NCI-H2029 treated with DMSO at 0.1 percent for 48 hours (cell line): ENCODE data around the gene SPSB4.

Experiments
- DNase-seq: peaks from one replicate; lab custom pipeline; 2025; lab: John Stamatoyannopoulos, UW

SPSB4 gene

DNA sequence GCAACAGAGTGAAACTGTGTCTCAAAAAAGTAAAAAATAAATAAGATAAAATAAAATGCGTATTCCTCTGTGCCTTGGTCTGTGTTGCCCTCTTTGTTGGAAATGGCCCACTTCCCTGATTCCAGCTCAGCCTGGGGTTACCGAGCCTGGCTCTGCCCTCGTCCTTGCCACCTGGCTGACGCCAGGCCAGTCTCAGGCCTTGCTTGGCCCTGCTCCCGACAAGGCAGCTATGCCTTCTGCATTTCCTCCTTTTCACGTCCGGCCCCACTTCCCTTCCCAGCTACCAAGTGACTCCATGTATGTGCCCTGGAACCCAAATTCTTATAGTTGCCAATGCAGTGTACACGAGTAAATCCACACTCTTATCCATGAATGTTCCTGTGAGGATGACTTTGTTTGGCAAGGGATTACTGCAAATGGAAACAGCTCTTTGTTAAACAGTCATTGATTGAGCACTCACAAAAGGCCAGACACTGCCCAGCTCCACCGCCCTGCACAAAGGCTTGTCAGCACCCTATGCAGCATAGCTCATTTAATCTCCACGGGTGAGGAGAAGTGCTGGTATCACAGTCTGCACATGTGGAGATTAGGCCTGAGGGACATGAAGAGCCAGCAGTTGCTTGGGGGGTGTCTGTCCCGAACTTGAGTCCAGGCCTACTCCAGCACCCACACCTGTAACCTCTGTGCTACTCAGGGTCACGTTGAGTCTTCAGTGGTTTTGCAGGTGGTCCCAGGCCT lies 25.1 kb downstream of the SPSB4 start:
- no peak for DNase-seq

DNA sequence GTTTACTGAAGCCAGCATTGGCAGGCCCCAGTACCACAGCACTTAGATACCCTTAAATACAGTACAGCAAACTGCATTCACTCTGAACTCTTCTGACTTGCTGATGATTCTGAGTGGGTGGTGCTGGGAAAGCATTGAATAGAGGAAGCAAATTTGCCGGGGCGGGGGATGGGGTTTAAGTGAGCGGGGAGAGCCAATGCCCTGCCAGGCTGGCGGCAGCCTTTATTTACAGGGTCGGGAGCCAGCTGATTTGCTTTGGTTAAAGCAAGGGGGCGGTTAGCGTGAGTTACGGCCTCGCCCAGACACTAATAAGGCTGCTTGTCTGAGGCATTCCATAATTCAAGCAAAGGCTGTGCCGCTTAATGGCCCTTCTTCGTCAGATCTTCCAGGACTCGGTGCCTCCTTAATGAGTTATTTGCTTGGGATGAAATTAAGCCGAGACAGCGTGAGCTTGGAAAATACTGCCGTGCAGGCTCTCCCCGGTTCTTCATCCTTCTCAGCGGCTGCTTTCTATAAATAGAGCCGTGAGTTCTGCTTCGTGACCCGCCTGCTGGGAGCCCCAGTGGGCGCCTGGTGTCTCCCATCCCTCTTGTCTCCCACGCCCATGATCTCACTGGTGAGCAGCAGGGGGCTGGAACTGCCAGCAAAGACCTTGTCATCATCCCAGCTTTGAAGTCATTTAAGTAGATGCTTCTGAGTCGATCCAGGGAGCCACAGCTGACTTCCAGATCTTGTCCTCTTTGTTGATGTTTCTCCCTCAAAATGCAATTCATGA lies 25.8 kb downstream of the SPSB4 start:
- no peak for DNase-seq

DNA sequence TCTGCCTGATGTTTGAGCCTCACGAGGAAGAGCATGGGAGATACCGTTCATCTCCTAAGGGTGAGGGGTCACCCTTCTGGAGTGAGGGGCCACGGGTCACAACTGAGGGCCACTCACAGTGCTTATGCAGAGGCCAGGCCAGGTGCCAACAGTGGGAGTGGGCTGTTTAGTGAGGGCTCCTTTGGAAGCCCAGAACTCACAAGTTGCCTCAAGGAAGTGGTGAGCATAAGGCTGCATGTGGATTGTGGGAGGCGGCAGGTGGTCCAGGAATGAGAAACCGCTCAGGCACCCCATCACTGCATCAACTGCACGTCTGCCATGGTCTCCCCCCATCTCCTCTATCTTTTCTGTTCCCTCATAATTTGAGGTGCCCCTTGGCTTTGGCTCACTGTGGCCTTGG lies 26.5 kb downstream of the SPSB4 start:
- DNase-seq = no peak

DNA sequence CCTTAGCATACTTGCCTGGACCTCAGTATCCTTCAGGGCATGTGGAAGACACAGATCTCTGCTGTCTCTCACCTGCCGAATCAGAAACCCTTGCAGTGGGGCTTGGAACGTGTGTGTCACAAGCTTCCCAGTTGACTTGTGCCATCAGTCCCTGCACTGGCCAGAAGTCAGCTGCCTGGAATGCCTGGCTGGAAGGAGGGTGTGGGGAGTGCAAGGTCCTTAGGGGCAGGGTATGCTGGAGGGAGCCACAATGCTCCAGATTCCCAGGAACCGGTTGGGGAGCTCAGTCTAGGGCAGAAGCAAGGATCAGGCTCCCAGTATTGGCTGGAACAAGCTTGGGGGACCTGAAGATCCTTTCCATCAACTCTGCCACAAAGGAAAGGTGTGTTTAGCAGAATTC lies 27.1 kb downstream of the SPSB4 start:
- DNase-seq = no peak

DNA sequence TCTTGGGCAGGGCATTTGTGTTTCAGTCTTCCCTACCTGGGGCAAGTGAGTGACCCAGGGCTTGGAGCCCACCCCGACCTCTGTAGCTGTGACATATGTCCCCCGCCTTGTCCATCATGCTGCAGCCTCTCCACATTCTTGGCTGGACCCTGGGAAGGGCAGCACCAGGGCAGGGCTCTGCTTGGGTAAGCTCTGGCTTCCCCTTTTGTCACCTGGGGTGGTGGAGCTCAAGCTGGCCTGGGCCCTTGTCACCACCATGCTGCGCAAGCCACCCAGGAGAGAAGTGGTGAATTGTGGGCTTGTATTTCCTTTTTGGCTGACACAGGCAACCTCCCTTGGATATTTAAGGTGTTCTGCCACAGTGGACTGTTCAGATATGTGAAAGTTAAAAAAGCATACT lies 29.3 kb downstream of the SPSB4 start:
- DNase-seq = no peak

DNA sequence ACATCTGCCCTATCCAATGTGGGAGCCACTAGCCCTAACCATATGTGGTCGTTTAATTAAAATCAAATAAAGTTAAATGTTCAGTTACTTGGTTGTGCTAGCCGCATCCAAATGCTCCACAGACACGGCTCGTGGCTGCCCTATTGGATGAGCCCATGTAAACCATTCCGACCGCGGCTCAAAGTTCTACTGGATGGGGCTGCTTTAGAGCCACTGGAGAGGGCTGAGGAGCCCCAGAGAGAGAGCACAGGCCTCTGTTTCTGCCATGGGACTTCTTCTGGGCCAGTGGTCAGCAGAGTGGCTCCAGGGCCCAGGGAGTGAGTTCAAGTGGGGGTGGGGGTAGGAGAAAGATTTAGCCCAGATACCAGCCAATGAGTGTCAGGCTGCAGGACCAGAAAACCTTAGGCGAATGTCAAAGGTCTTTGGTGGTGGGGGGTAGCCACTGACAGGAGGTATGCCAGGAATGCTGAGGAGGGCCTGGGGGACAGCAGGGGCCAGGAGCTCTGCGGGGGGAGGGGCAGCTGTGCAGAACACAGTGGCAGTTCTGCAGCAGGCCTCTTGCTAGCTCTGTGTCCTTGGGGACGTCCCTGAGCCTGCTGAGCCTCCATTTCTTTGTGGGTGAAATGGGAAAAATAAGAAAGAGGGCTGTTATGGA lies 30.1 kb downstream of the SPSB4 start:
- no peak for DNase-seq

DNA sequence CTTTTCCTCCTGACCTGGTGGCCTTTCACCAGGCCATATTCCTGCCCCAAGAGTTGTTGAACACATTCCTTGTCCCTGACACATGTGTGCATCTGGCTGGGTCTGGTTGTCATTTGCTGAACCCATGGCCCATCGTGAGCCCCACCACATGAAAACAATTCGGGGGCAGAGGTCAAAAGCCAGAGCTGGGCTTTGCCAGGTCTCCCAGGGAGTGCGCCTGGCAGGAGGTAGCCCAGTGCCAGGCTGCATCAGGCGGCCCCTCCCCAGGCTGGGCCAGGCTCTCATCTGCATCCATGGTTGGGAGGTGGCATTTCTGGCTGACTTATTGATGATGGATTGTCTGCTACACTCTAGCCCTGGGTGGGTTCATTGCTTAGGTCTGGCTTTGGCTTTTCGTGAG lies 30.9 kb downstream of the SPSB4 start:
- no peak for DNase-seq

DNA sequence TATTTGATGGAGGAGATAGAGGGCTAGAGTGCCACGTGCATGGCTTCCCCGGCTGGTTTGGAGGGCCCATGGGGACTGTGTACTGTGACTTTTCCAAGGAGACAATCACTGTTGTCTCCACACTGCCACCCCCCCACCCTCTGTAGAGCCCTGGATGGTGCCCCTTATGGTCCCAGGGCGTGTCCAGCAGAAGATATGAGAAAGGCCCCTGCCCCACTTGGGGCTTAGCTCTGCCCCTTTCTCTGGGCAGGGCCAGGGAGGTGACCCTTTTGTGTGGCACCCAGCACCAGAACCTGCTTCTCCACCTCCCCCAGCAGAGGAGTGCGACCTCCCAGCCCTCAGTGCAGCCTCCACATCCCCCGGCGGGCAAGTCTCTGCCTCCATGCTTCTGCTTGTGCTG lies 32.1 kb downstream of the SPSB4 start:
- DNase-seq = no peak

DNA sequence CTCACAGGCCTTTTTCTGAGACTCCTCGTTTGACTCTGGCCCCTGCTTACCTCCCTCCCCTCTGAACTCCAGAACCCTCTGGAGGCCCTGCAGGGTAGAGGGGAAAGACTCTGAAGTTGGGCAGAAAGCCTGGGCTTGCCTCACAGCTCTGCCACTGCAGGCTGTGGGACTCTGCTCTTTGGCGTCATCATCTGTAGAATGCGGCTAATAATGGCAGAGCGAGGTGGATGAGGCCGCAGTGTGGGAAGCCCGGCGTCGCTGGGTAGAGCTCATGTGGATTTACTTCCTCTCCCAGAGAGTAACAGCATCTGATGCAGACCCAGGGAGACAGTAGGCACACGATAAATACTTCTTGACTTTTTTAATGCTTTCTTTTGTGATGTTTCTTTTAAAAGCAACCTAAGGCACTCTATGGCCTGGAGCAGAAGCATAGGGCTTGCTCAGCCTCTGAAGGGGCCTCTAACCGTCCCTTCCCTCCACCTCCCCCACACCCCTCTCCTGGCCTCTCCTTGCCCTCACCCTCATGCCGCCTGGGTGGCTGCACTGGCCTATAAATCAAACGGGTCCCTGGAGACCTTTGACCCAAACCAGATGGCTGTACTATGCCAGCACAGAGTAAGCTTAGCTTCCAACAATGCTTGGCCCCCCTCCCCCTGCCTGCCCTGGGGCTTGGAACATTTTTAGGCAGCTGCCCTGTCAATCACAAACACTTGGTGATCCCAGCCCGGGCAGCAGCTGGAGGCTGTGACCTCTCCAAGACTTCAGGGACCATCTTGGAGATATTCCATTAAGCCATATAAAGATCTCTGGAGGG lies 32.9 kb downstream of the SPSB4 start:
- no peak for DNase-seq

DNA sequence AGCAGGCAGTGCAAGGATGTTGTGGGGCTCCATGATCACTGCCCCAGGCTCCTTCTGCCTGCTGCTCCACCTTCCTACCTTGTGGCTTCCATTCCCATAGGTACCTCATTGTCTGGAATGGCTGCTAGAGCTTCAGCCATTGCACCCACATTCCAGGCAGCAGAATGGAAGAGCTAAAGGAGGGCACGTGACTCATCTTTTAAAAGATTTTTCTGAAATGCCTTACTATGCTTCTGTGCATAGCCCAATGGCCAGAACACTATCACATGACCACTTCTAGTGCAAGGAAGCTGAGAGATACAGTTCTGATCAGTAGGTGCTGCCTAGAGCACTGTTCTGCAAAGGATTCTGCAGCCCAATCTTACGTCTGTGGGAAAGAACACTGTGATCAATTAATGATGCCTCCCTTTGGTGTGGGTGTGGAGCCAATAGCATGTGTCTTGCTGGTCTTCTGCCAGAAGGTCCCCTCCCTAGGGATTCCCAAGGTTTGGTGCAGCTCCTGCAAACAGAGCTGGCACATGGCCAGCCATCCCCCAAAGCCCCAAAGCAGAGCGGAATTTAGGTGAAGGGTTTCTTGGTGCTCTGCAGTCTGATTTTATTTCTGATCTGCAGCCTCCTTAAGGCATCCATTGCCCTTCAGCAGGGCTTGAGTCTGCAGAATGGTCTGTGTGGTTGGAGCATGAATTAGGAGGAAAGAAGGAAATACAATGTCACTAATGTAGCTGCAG lies 34.4 kb downstream of the SPSB4 start:
- no peak for DNase-seq

DNA sequence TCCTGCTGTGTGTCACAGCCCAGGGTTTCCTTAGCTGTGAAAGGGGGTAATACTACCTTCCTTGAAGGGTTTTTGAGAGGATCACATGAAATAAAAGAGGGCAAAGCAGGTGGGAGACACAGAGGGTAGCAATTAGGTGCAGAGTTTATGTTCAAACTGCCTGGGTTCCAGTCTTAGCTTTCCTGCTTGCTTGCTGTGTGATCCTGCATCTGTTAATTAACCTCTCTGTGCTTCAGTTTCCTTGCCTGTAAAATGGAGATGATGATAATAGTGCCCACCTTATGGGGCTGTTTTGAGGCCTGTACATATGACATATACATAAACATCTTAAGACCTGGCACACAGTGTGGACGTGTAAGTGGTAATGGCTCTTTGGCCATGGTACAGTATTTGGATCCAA lies 35.0 kb downstream of the SPSB4 start:
- DNase-seq = no peak

DNA sequence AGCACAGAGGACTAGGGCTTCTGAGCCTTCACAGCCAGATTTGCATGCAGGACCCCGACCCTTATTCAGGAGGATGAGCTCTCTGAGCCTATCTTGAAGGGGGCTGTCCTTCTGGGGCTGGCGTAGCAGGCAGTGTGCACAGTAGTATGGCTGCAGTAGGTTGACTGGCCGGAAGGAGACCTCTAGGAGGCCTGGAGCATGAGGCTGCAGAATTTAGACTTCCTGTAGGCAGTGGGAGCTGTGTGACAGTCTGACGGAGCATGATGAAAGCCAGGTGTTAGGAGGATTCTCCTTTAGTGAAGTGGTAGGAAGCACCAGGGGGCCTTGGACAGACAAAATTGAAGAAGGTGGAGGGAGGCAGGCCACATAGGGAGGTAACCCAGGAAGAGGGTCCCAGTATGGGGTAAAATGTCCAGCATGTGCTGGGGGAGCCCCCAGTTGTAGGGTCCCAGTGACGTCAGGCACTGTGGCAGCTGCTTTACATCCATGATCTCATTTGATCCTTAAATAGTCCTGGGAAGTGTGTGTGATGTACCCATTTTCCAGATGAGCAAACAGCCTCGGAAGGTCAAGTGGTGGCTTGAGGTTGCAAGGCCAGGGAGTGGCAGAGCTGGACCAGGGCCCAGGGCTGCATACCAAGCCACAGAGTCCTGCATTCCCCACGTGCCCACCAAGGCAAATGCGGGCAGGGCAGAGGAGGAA lies 36.1 kb downstream of the SPSB4 start:
- DNase-seq = no peak

DNA sequence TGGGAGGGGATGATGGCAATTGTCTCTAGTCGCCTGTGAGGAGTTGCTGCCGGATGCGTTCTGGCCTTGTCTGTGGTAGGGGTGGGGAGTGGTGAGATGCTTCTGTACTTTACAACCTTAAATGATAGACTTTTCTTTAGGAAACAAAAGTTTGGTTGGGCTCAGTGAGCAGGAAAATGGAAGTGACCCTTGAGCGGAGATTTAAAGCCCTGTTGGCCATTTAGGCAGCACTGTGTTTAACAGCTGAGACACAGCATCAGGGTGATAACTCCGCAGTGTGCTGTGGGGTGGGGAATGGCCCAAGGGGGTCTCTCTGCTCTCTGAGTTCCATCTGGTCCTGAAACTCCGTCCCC lies 36.6 kb downstream of the SPSB4 start:
- no peak for DNase-seq

DNA sequence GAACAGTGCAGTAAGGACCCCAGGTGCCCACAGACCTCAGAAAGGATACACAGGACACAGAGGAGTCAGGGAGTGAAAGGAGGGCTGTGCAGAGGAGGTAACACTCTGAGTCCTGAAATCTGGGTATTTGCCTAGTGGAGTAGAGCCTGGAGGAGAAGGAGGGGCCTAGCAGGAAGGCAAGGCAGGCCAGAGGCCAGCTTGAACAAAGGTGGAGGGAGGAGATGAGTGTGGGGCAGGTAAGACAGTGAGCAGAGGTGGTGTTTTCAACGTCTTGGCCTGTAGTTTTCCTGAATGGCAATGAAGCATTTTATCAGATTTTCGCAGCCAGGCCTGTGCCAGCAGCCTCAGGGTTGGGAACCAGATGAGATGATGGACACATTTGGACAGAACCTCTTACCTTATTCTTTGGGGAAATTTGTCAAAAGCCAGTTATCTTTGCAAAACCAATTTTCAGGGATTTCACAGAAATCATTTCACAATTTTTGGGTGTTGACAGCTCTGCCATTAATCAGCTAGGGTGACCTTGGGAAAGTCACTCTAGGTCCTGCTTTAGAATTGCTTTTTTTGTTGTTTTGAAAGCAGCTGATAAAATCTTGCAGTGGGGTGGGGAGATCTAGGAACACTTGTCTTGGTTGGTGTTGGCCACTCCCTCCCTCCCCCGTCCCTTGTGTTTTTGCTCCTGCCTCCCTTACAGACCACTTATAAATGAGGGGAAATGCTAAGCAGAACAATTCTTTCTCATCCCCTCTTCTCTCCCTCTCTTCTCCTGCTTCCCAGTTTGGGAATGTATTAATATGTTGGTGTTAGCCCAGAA lies 38.4 kb downstream of the SPSB4 start:
- DNase-seq = no peak

DNA sequence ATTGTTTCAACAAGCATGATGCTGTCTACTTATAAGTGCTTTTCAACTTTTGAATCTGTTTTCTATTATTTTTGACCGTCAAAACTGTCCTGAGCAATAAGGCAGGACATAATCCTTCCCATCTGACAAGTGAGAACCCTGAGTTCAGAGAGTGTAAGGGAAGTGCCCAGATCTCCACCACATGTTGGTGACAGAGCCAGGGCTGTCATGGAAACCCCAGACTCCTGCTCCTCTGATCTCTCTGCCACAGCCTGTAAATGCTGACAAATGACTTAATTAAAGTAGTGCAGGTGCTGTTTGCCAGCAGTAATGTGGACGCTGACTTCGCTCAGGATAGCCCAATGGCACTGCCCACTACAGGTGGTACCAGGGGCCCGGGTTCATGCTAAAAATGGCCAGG lies 40.3 kb downstream of the SPSB4 start:
- DNase-seq = no peak

DNA sequence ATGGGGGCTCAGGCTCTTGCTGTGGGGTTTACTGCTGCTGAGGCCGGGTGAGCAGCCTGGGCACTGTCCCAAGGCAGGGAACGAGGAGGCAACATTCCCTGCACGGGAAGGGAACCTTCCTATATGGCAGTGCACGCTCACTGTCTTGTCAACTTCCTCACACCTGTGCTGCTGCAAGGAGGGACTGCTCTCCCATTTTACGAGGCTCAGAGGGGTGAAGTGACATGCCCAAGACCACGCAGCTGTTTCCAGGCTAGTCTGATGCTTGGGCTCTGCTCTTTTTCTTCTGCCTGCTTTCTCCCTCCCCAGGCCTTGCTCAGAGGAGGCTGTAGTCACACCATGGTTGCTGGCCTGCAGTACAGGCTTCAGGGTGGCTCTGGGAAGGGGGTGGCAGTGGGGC lies 41.5 kb downstream of the SPSB4 start:
- DNase-seq = no peak

DNA sequence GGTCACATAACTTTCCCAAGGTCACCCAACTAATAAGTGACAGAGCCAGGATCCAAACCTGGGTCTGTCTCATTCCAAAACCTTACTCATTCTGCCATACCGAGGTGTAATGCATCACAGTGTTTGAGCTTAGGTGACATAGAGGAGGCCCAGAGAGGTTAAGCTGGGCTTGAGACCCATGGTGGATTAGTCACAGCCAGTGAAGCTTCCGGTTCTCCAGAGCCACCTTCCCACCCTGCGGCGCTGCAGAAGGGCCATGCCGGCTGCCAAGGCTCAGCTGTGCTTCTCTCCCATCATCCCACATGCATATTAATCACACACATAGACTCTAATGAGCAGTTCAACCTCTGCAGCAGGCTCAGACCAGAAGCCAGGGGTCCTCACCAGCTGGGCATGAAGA lies 42.2 kb downstream of the SPSB4 start:
- DNase-seq = no peak

DNA sequence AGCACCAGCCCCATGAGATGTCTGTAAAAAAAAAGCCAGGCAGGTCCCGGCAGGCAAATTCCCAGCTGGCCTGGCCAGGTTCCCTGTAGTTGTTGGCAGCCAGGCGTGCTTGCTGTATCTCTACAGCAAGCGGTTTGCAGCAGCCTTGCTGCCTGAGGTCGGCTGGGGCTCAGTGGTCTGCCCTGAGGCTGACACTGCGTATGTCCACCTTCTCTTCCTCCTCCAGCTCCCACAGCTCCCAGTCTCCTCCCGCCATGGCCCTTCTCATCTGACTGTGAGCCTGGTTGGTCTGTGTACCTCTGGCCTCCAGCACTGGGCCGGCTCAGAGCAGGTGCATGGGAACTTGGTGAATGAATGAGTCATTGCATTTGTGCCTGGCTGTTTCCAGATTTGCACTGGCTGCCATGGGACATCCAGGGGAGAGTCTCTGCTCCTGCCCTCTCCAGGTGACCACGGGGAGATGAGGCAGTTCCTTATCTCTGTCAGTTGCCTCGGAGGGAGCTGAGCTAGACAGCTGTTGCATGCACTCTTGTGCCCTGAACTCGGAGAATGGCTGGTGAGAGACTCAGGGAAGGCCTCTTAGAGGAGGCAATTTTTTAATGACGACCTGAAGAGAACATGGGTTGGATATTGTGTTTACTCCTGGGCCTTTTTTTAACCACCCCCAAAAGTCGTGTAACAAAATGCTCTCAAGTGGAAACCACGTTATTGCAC lies 43.0 kb downstream of the SPSB4 start:
- DNase-seq = no peak

DNA sequence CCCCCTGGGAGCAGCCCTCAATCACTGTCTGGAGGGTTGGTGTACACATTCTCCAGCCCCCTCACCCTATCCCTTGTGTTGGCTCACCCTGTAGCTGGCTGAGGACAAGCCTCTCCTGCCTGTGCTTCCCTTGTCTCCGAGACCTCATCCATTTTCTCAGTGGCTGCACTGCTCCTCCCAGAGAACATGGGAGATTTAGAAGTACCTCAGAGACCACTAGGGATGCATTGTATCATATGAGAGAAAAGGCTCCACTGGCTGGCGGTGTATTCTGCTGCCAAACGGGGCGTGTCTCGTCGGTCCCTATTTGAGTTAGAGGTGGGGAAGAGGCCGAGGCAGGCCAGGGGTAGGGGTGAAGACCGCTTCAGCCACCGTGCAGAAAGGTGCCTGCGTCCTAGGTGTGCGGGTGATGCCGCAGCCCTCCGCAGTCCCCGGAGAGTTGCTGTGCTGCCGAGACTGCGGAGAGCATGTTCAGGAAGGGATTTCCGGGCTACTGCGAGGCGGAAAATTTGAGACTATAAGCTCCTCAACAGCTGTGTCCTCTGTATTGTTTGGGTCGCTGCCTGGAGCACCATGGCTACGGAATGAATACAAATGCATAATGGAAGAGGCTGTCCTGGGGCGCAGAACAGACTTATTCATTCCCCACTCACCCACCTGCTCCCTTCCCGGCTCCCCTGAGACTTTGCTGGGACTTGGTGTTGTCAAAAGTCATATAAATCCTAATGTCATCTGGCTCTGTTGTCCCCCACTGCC lies 43.8 kb downstream of the SPSB4 start:
- no peak for DNase-seq
